GM19455 (cell line): ENCODE data around the gene MCAM.

Experiments
- ATAC-seq: cut with Tn5 transposase; IDR thresholded peaks from one replicate; pipeline ENCODE4 v1.9.1; 2021; ENCODE audit not compliant: unreplicated experiment

The MCAM gene

GRCh38 chr11:119332111-119332765 is 15.3 kb upstream of the MCAM start:
- no peak for ATAC-seq

GRCh38 chr11:119330237-119330636 is 13.3 kb upstream of the MCAM start:
- ATAC-seq = no peak

GRCh38 chr11:119329320-119329719 is 12.4 kb upstream of the MCAM start:
- no peak for ATAC-seq

GRCh38 chr11:119324189-119324588 is 7.3 kb upstream of the MCAM start:
- ATAC-seq = no peak

GRCh38 chr11:119323532-119324033 is 6.7 kb upstream of the MCAM start:
- no peak for ATAC-seq

- ATAC-seq = no peak
Measured at GRCh38 chr11:119322921-119323531, 6.1 kb upstream of the MCAM start.

- no peak for ATAC-seq
Measured at GRCh38 chr11:119322360-119322739, 5.4 kb upstream of the MCAM start.

GRCh38 chr11:119320776-119321524 is 4.0 kb upstream of the MCAM start:
- ATAC-seq = peak; percentile 37

GRCh38 chr11:119320240-119320775 is 3.4 kb upstream of the MCAM start:
- ATAC-seq = no peak

- no peak for ATAC-seq
Measured at GRCh38 chr11:119319700-119320239, 2.8 kb upstream of the MCAM start.

- ATAC-seq = no peak
Measured at GRCh38 chr11:119319136-119319699, 2.3 kb upstream of the MCAM start.

- peak; percentile 39 for ATAC-seq
Measured at GRCh38 chr11:119318240-119319135, 1.6 kb upstream of the MCAM start.

GRCh38 chr11:119317592-119318239 is 786 bp upstream of the MCAM start:
- ATAC-seq = no peak

- ATAC-seq = no peak
Measured at GRCh38 chr11:119316016-119316728, 758 bp downstream of the MCAM start.

GRCh38 chr11:119315131-119316015 is 1.6 kb downstream of the MCAM start:
- no peak for ATAC-seq

GRCh38 chr11:119314726-119315125 is 2.2 kb downstream of the MCAM start:
- no peak for ATAC-seq

GRCh38 chr11:119310682-119311052 is 6.3 kb downstream of the MCAM start:
- ATAC-seq = no peak
